ENCODE data around the gene FAM83B.
A peak's percentile ranks its signal among the peaks of the same experiment; 100 is the strongest.
"Not testable (repeated sequence)": the region's sequence is repeated elsewhere in the genome, so short reads cannot be mapped to it uniquely, and the experiment has no call there.

Gene FAM83B

GRCh38 chr6:54898767-54899166 is 52.2 kb downstream of the FAM83B start:
- DNase-seq, result no peak

- DNase-seq, result no peak
Measured at GRCh38 chr6:54899442-54899841, 52.9 kb downstream of the FAM83B start.

GRCh38 chr6:54899986-54900385 is 53.4 kb downstream of the FAM83B start:
- no peak for DNase-seq

GRCh38 chr6:54900666-54901065 is 54.1 kb downstream of the FAM83B start:
- DNase-seq, result no peak

GRCh38 chr6:54903884-54904283 is 57.3 kb downstream of the FAM83B start:
- DNase-seq, result no peak

- DNase-seq, result no peak
Measured at GRCh38 chr6:54907355-54907754, 60.8 kb downstream of the FAM83B start.

- DNase-seq, result no peak
Measured at GRCh38 chr6:54909184-54909583, 62.6 kb downstream of the FAM83B start.

- DNase-seq, result no peak
Measured at GRCh38 chr6:54910431-54910884, 63.9 kb downstream of the FAM83B start.

GRCh38 chr6:54910921-54911320 is 64.3 kb downstream of the FAM83B start:
- no peak for DNase-seq

GRCh38 chr6:54913211-54913610 is 66.6 kb downstream of the FAM83B start:
- no peak for DNase-seq

- peak in 1 of 2 experiments; percentile 1 for DNase-seq
Measured at GRCh38 chr6:54916858-54917257, 70.3 kb downstream of the FAM83B start.

GRCh38 chr6:54920628-54921027 is 74.1 kb downstream of the FAM83B start:
- DNase-seq, result no peak

- DNase-seq, result no peak
Measured at GRCh38 chr6:54921891-54922290, 75.3 kb downstream of the FAM83B start.

GRCh38 chr6:54929245-54929909 is 82.8 kb downstream of the FAM83B start:
- no peak for DNase-seq

GRCh38 chr6:54932622-54933021 is 86.1 kb downstream of the FAM83B start:
- no peak for DNase-seq

GRCh38 chr6:54935739-54936138 is 89.2 kb downstream of the FAM83B start:
- DNase-seq, result peak in 1 of 2 experiments; percentile 15

GRCh38 chr6:54937371-54937770 is 90.8 kb downstream of the FAM83B start:
- DNase-seq, result no peak

- no peak for DNase-seq
Measured at GRCh38 chr6:54957698-54958097, 111.1 kb downstream of the FAM83B start.

- no peak for DNase-seq
Measured at GRCh38 chr6:54958446-54958845, 111.9 kb downstream of the FAM83B start.

GRCh38 chr6:54959820-54960219 is 113.2 kb downstream of the FAM83B start:
- no peak for DNase-seq

GRCh38 chr6:54961372-54961771 is 114.8 kb downstream of the FAM83B start:
- not testable (repeated sequence) for DNase-seq

GRCh38 chr6:54970337-54970736 is 123.8 kb downstream of the FAM83B start:
- DNase-seq, result no peak

- DNase-seq, result no peak
Measured at GRCh38 chr6:54971825-54972224, 125.3 kb downstream of the FAM83B start.

GRCh38 chr6:54979161-54979560 is 132.6 kb downstream of the FAM83B start:
- DNase-seq, result not testable (repeated sequence)
